ENCODE data around the gene SLC22A15.

DNA sequence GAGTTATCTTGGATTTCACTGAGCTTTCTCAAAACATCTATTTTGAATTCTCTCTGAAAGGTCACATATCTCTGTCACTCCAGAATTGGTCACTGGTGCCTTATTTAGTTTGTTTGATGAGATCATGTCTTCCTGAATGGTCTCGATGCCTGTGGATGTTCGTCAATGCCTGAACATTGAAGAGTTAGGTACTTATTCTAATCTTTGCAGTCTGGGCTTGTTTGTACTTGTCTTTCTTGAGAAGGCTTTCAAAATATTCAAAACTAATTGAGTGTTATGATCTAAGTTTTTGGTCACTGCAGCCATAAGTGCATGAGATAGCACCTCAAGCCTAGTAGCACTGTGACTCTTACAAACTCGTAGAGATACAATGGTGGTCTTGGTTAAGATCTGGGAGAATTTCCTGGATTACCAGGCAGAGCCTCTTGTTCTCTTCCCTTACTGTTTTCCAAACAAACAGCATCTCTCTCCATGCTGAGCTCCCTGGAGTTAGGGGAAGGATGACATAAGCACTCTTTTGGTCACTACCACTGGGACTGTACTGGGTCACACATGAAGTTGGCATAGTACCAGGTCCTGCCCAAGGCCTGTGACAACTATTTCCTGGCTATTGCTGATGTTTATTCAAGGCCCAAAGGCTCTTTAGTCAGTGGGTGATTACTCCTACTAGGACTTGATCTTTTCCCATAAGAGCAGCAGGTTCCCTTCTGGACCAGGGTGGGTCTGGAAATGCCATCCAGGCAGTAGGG is 25.6 kb downstream of the SLC22A15 start:
- no peak for TF ChIP-seq POLR2A (IDR thresholded peaks at IDR 0.05; ENCODE audit: low read length)
- no peak for TF ChIP-seq GATA1 (IDR thresholded peaks at IDR 0.05; ENCODE audit: low read depth, low read length)
